Right atrium auricular region (tissue), 2 donors: ENCODE measurements around the gene RFX1. TPM values are rescaled to one million over a fixed set of nuclear protein-coding genes. Genes with fewer than 3 reads are reported as not detected.

ENCODE experiments used
- DNase-seq: peaks from one replicate; pipeline ENCODE4 v3.0.0-alpha.2; 2019; ENCODE audit warnings: low spot score
- H3K27ac ChIP-seq, 2 donors: fragments of 200-600 bp; sonication (generic); 1 replicate in 1 of 2; 2 replicates in 1 of 2; pipeline ENCODE4 v1.5.1; 2016 to 2019
- H3K27me3 ChIP-seq, 2 donors: fragments of 200-600 bp; sonication (generic); one replicate each; pipeline versions ENCODE4 v1.5.1 to v1.6.0; 2017 to 2019
- H3K36me3 ChIP-seq: fragments of 200-600 bp; sonication (generic); one replicate; pipeline ENCODE4 v1.5.1; 2016
- H3K4me1 ChIP-seq, 2 donors: fragments of 200-600 bp; sonication (generic); one replicate each; pipeline versions ENCODE4 v1.5.1 to v1.6.0; 2017 to 2019
- H3K4me3 ChIP-seq, 2 donors: fragments of 200-600 bp; sonication (generic); 1 replicate in 1 of 2; 2 replicates in 1 of 2; pipeline ENCODE4 v1.5.1; 2017 to 2019; ENCODE audit warnings: mild to moderate bottlenecking in 1 of 2, moderate library complexity in 1 of 2
- H3K9me3 ChIP-seq, 2 donors: fragments of 200-600 bp; sonication (generic); one replicate each; pipeline ENCODE4 v1.5.1; 2019
- total RNA-seq, 2 donors: library from RNA; depleted of rRNA; stranded (reverse); fragments of >200 nt; gene quantifications; one replicate each; pipeline ENCODE4 v1.1.0, GENCODE V29; 2016
- TF ChIP-seq, protein P1 (sequence below), 2 donors: fragments of 200-600 bp; sonication (generic); IDR thresholded peaks; one replicate each; pipeline ENCODE4 v1.5.1; 2019; ENCODE audit warnings: antibody characterized with exemption in 2 of 2

Gene RFX1
- total RNA-seq, 2 donors from 2014 or later: 3.2 to 5.2 TPM

DNA sequence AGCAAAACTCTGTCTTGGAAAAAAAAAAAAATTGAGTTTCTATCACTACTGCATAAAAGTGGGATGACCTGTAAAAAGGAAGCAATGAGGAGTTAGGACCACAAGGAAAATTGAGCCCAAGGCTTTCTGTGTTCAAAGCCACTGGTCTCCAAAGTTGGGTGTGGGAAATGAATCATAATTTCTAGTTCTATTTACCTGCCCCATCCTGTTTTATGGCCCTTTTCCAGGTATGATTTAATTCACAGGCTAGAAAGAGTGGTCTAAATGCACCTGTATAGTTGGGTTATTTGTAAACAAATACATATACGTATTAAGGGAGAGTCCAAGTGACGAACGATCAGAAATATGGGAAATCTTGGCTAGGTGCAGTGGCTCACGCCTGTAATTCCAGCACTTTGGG, 59.7 kb downstream of the RFX1 start:
- no peaks in the 10 kb centered on the region for H3K27me3 ChIP-seq
- no peak overlapping the region for H3K4me3 ChIP-seq
- no peaks in the 10 kb centered on the region for H3K4me1 ChIP-seq
- TF ChIP-seq, protein P1, sequence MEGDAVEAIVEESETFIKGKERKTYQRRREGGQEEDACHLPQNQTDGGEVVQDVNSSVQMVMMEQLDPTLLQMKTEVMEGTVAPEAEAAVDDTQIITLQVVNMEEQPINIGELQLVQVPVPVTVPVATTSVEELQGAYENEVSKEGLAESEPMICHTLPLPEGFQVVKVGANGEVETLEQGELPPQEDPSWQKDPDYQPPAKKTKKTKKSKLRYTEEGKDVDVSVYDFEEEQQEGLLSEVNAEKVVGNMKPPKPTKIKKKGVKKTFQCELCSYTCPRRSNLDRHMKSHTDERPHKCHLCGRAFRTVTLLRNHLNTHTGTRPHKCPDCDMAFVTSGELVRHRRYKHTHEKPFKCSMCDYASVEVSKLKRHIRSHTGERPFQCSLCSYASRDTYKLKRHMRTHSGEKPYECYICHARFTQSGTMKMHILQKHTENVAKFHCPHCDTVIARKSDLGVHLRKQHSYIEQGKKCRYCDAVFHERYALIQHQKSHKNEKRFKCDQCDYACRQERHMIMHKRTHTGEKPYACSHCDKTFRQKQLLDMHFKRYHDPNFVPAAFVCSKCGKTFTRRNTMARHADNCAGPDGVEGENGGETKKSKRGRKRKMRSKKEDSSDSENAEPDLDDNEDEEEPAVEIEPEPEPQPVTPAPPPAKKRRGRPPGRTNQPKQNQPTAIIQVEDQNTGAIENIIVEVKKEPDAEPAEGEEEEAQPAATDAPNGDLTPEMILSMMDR (IDR thresholded peaks at IDR 0.05): no peak
- no peaks in the 10 kb centered on the region for H3K36me3 ChIP-seq
- no peak overlapping the region for H3K27ac ChIP-seq
- no peaks in the 10 kb centered on the region for H3K9me3 ChIP-seq
- no peak for DNase-seq

DNA sequence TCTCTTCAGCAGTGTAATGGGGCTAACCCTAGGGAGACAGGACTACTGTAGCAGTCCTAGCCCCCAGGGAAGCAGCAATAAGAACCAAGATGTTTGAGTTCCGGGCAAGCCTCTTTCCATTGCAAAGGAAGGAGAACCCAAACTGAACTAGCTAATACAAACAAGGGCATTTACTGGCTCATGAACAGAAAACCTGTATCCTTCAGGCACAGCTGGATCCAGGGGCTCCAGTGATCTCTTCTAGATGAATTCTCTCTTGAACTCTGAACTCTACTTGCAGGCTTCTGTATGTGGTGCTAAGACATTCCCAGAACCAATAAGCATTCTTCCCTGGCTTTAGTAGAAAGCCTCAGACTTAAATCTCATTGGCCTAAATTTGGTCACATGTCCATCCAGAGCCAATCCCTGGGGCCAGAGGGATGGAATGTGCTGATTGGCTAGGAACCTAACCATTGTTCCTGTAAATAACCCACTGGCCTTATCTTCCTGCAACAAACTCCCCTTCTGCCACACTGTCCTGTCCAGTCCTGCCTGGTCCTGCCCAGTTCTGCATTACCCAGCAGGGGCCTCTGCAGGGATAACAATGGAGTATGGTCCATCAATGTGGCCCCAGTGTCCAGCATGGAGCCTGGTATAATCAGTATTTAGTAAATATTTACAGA, 64.0 kb downstream of the RFX1 start:
- no peak overlapping the region for H3K4me3 ChIP-seq

DNA sequence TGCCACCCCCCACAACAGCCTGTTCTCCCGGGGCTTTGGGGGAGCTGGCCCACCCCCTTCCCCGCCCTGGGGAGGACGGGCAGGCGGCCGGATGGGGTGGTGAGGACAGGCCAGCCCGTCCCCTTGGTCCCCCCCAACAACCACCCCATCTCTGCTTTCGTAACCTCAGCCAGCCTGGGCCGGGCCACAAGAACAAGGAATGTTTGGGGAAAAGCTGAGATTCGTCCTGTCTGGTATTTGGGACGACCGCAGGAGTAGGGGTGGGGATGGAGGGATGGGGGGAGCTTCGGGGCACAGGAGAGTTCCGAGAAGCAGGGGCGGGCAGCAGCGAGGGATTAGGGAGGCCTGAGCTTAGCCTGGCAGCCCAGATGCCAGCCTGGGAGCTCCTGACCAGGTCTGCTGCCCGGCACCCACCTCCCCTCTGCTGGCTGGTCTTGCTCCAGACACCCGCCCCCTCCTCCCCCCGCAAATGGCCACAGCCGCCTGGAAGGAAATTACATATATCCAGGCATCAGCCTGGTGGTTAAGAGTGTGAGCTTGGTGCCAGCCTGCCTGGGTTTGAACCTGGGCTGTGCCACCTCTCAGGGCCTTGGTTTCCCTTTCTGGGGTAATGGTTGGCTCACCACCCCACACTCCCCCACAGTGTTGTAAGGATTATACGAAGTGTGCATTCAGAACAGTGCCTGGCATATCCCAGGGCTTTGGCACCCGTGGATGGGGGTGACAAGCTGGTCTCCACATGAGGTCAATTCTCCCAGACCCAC, 67.6 kb downstream of the RFX1 start, which contains the start of gene PODNL1:
Gene PODNL1, minus strand, starts transcription at position 117 of the 764 bp plus-strand sequence. CDS start 236 bp downstream, outside the sequence.
- no peak within 1 kb of the TSS for H3K27ac ChIP-seq
- H3K9me3 ChIP-seq: no peaks in the 10 kb centered on the region
- no peak for DNase-seq
- peaks cover 6 to 7% of the 10 kb centered on the region in 2 donors for H3K27me3 ChIP-seq
- TF ChIP-seq, protein P1 (IDR thresholded peaks at IDR 0.05): no peak
- peaks cover 0 to 9% of the 10 kb centered on the region in 2 donors for H3K4me1 ChIP-seq
- H3K4me3 ChIP-seq: peak within 1 kb of the TSS in 1 of 2 donors; percentile 38
- no peaks in the 10 kb centered on the region for H3K36me3 ChIP-seq

More for the DNA sequence above, 64.0 kb downstream of the RFX1 start:
- TF ChIP-seq, protein P1 (IDR thresholded peaks at IDR 0.05): no peak
- H3K27me3 ChIP-seq: peaks cover 0 to 6% of the 10 kb centered on the region in 2 donors
- H3K9me3 ChIP-seq: no peaks in the 10 kb centered on the region
- peaks cover 0 to 9% of the 10 kb centered on the region in 2 donors for H3K4me1 ChIP-seq
- DNase-seq: no peak
- H3K36me3 ChIP-seq: no peaks in the 10 kb centered on the region
- H3K27ac ChIP-seq: no peak overlapping the region

DNA sequence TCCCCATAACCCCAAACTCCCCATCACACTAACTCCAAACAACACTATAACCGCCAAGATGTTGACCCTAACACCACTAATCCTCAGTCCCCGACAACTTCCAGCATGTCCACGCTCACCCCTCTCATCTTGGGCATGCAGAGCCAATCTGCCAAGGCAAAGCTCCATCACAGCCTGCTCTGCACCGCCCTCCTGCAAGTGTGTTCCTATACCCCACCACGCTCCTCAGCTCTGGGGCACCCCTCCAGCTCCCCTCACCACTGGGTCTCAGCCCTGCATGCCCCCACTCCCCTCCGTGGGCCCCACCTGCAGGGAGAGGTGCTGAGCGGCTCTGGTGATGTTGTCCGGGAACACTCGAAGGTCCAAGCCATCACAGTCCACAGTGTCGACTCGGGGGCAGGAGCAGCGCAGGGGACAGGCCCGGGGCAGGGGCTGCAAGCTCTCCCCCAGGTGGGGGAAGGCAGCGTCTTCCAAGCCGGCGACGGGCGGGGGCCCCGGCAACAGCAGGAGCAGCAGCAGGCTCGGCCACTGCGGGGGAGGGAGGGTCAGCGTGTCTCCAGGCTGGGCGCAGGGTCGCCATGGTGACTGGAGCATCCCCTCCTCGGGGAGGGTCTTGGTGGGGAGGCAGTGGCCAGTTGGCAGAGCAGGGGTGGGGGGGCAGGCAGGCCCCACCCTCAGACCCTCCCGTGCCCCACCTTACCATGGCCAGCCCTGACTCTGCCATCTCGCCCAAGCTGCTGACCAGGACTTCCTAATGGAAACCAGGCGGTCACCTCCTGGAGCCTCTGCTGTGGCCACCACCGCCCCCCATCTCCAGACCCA, 68.4 kb downstream of the RFX1 start:
- Histone ChIP-seq H3K27me3 (peaks cover 6 to 7% of the 10 kb centered on the region in 2 donors), H3K4me3 (peak overlapping the region in 1 of 2 donors; percentile 38), H3K36me3 (no peaks in the 10 kb centered on the region), H3K9me3 (no peaks in the 10 kb centered on the region), H3K4me1 (peaks cover 0 to 9% of the 10 kb centered on the region in 2 donors), H3K27ac (no peak overlapping the region)
- TF ChIP-seq, protein P1 (IDR thresholded peaks at IDR 0.05): no peak
- no peak for DNase-seq

DNA sequence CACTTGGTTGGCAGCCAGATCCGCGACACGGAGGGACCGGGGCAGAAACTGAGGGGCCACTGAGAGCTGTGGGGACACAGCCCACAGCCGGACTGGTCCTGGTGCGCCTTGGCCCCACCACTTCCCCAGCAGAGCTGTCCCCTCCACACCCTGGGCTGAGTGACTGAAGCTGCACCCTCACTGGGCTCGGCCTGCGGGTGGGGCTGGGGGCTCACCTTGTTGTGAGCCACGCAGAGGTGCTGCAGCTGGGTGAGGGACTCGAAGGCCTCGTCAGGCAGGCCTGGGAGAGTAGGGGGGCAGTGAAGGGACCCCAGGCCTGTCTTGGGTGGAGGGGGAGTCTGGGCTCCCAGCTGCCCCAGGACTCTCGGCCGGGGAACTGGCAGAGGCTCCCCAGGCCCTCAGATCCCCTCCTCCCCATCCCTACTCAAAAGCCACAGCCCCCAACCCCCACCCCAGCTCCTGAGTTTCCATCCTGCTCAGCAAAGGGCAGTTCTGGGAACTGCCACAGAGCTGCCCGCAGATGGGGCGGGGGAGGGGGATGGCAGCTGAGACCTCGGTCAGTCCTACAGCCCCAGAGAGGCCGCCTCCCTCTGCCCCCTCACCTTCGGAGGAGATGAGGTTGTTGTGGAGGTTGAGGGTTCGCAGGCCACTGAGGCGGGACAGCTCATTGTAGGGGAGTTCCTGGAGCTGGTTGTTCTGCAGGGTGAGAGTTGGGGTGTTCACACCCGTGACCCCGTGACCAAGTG, 70.2 kb downstream of the RFX1 start:
- Histone ChIP-seq H3K4me1 (peaks cover 0 to 9% of the 10 kb centered on the region in 2 donors), H3K4me3 (no peak overlapping the region), H3K9me3 (no peaks in the 10 kb centered on the region), H3K27ac (no peak overlapping the region), H3K27me3 (peaks cover 6 to 7% of the 10 kb centered on the region in 2 donors), H3K36me3 (no peaks in the 10 kb centered on the region)
- TF ChIP-seq, protein P1 (IDR thresholded peaks at IDR 0.05): no peak
- DNase-seq: no peak
